NCI-H510A (cell line): ENCODE data around the gene SCO2.

Experiments
- DNase-seq: peaks from one replicate; lab custom pipeline; 2025; lab: John Stamatoyannopoulos, UW

The SCO2 gene

DNA sequence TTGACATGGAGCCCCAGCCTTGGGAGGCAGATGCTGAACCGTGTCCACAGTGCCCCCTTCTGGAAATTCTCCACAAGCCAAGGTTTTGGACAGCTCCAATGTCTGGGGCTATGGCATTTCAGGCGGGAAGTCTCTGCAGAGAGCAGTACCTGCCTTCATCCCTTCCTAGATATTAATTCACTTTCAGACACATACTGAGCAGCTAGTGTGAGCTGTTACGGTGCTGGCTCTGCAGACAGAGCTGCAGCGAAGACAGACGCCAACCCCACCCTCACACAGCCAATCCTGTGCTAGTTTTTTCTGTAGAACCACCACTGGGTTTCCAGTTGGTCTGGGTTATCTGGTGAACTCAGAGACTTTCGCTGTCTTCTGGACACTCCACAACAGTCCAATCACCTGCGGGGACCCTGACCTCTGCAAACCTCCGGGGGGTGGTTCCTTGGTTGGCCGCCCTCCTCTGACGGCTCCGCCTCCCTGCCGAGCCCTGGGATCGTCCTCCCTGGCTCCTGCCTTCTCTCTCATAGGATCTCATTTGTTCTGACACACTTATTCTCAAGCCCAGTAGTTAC is 27.0 kb downstream of the SCO2 start:
- peak; percentile 48 for DNase-seq

DNA sequence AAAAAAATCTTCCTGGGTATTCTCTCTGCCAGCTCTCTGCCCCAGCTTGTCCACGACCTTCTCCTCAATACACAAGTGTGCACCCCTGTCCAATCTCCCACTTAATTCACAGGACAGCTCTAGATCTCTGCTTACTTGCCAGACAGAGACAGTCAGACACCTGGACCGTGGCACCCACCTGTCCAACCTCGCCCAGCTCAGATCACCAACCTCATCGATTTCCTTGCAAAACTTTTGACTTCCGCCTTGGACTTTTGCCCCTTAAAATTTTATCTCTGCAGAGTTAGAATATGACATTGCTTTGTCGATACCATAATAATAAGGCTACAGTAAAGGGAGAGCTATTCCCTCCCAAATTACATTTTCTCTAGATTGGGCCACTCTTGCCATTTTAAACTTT is 28.3 kb downstream of the SCO2 start:
- no peak for DNase-seq

DNA sequence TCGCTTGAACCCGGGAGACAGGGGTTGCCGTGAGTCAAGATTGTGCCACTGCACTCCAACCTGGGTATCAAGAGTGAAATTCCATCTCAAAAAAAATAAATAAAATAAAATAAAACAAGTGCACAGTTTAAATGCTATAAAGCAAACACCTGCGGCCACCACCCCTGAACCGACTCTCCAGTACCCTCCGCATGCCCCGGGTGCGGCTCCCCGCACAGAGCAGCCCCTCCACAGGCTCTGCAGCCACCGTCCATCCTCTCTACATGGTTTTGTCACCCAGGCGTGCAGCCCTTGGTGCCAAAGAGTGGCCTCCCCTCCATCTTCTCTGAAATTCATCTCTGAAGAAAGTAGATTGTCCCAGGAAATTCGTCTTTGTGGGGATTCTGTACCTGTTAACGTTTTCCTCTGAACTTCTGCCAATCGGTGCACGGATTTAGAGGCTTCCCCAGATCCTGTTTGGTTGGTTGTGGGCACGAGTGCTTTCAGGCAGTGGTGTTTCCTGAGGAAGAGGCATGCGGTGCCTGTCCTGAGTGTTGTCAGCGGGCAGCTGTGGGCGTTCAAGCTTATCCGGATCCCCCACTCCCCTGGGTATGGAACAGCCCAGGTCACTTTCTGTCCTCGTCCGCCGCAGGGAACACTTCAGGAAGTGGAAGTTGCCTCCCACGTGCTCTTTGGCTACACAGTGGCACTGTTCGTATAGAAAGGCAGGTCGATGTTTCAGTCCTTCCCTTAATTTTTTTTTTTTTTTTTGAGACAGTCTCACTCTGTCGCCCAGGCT is 34.7 kb downstream of the SCO2 start:
- no peak for DNase-seq

DNA sequence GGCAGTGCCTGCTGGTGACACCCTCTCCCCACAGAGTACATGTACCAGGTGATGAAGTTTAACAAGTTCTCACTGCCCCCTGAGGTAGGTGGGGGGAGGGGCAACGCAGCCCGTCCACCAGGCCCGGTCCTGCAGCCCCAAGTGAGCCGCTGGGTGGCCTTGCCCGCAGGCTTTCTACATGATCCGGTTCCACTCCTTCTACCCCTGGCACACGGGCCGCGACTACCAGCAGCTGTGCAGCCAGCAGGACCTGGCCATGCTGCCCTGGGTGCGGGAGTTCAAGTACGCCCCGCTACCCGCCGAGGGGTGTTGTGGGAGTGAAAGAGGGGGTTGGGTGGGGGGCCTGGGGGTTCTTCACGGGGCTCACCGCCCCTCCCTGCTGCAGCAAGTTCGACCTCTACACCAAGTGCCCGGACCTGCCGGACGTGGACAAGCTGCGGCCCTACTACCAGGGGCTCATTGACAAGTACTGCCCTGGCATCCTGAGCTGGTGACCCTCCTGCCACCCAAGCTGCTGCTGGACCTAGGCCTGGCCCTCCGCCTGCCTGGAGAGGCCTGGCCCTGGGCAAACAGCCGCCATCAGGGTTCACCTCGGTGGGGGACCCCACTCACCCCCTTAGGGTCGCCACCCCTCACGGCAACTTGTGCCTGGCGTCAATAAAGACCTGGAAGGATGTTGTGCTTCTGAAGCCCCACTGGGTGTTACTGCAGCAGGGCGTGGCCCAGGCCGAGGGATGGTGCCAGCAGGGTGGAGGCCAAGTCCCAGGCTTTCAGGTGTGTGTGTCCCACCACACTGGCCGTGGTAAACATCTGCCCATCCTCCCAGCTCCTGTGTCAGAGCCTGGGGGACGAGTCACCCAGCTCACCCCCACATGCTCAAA is 35.8 kb downstream of the SCO2 start:
- no peak for DNase-seq

DNA sequence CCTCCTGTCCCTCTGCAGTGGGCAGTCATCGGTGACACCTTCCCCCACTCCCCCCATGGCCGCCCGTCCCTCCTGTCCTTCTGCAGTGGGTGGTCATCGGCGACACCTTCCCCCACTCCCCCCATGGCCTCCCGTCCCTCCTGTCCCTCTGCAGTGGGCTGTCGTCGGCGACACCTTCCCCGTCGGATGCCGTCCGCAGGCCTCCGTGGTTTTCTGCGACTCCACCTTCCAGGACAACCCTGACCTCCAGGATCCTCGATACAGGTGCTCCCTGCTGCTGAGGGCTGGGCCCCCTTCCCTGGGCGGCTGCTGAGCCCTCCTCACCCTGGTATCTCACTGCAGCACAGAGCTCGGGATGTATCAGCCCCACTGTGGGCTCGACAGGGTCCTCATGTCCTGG is 36.5 kb downstream of the SCO2 start:
- DNase-seq = no peak

DNA sequence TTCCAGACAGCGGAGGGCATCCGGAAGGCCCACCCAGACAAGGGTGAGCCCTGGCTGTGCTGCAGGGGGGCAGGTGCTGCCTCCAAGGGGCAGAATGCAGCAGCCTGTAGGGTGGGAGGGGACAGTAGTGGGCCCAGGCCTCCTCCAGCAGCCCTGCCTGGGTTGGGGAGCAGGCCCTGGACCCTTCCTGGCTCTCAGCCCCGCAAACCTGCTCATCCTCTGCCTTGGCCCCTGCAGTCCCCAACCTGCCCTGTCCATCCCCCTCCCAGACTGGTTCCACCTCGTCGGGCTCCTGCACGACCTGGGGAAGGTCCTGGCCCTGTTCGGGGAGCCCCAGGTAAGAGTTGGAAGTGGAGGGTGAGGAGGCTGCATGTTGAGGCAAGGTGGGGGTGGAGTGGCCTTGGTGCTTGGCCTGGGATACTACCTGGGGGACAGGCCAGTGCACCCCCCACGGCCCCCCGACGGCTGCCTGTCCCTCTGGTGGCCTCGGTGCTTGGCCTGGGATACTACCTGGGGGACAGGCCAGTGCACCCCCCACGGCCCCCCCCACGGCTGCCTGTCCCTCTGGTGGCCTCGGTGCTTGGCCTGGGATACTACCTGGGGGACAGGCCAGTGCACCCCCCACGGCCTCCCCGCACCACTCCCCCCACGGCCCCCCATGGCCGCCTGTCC is 37.3 kb downstream of the SCO2 start:
- no peak for DNase-seq

DNA sequence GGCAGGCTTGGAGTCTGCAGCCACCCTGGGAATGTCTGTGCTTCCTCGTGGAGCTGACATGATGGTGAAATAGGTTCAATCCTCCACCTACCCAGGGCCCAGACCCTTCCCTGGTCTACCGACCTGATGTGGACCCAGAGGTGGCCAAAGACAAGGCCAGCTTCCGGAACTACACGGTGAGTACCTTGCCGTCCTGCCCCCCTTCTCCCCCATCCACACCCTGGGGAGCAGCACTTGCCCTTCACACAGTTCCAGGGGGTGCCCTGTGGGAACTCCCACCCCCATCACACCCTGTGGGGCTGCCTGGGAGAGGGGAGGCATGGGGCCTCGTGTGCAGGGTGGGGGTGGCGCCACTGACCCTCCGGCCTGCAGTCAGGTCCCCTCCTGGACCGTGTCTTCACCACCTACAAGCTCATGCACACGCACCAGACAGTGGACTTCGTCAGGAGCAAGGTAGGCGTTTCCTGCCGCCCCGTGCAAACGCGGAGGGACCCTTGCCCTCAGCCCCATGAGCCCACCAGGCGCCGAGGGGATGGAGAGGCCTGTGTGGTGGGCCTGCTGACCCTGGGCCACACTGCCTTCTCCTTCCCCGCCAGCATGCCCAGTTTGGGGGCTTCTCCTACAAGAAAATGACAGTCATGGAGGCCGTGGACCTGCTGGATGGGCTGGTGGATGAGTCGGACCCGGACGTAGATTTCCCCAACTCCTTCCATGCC is 38.0 kb downstream of the SCO2 start:
- DNase-seq = no peak

DNA sequence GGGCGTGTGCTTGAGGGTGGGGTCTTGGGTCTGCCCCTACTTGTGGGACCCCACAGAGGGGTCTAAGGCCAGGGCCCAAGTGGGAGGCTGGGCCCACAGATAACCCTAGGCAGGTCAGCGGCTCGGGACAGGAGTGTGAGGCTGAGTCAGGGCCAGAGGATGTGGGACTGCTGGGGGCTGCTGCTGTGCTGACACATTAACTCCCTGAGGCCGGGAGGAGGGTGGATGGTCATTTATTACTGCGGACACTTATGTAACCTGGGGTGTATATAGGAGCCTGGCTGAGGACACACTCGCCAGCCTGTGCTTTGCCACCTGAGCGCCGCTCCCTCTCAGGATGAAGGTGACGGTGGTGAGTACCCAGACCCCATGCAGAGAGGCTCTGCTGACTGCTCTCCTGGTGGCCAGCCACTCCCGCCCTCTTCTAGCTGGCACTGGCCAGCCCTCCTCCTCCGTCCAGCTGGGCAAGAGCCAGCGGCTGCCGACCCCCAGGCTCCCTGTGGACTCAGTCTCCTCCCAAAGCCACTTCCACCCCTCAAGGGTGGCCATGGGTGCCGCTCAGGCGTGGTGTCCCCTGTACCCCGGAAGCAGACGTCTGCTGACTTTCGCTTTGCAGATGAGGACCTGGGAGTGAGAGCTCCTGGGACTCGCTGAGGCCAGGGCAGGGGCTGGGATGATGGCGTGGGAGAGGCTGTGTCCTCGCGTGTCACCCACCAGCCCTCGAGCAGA is 38.7 kb downstream of the SCO2 start, which contains the start of gene MIOX:
MIOX (plus strand) TSS at position 299 of the 729 bp plus-strand sequence; CDS start at position 338, 39 bp downstream.
- no peak for DNase-seq

- DNase-seq = no peak
Measured at GRCh38 chr22:50485221-50486131, 39.9 kb downstream of the SCO2 start.

- DNase-seq = no peak
Measured at GRCh38 chr22:50483977-50484853, 41.2 kb downstream of the SCO2 start.

DNA sequence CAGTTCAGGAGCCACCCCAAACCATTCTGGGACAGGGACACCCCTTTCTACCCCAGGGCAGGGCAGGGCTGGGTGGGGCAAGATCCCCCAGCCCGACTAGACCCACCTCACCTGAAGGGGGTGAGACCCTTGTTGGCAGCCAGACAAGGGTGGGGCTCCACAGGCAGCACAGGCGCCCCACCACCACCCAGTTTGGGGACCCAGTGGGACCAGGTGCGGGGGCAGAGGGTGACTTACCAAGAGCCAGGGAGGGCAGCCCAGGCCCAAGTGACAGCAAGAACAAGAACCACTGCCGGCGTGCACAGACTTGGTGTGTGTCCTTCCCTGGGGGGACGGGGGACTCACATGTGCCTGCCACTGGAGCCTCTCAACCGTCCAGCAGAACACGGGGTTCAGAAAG is 41.8 kb downstream of the SCO2 start:
- DNase-seq = no peak

- no peak for DNase-seq
Measured at GRCh38 chr22:50483106-50483505, 42.3 kb downstream of the SCO2 start.

- no peak for DNase-seq
Measured at GRCh38 chr22:50482107-50483074, 43.0 kb downstream of the SCO2 start.

- DNase-seq = no peak
Measured at GRCh38 chr22:50481440-50482106, 43.8 kb downstream of the SCO2 start, which contains the start of gene ADM2. TSS of gene ADM2 (plus strand) at chr22:50481543. CDS start at chr22:50481848, 305 bp downstream.

DNA sequence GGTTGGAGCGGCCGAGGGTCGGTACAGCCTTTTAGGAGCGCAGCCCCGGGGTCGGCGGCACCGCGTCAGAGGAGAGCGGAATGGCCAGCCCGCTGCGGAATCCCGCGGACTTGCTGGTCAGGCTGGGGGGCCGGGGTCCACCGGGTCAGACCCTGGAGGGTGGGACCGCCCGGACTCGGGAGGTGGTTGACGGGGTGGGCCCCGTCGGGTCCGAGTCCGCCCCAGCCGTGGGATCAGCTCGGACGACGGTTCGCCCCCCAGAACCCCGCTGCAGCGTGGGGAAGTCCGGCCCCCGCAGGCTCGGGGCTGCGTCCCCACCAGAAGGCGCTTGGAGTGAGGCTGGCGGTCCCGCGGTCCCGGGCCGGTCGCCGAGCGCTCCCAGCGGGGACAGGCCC is 44.4 kb downstream of the SCO2 start:
- no peak for DNase-seq

DNA sequence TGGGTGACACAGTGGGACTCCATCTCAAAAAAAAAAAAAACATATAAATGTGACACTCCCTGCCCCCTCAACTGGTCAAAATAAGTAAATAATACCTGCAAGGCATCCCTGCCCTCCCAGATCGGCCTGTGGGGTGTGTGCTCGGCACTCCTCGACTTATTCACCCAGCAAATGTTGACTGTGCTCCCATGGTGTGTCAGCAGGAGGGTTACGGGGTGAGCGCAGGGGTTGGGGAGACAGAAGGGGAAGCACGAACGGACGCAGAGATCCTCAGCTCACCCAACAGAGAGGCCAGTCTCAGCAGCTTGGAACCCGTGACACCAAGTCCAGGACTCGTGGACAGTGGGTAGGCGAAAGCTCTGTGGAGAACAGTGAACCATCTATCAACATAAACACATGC is 45.7 kb downstream of the SCO2 start:
- no peak for DNase-seq

GRCh38 chr22:50477923-50478322 is 47.5 kb downstream of the SCO2 start:
- DNase-seq = no peak
